Measurements from ENCODE around the gene SYNDIG1. TPM values are rescaled to one million over a fixed set of nuclear protein-coding genes. Genes with fewer than 3 reads are reported as not detected.

The SYNDIG1 gene
- total and polyA plus RNA-seq, 9 of the 15 experiments (the other 6 are each of a cell fraction or from before 2014, with no cell fraction given) = not detected

DNA sequence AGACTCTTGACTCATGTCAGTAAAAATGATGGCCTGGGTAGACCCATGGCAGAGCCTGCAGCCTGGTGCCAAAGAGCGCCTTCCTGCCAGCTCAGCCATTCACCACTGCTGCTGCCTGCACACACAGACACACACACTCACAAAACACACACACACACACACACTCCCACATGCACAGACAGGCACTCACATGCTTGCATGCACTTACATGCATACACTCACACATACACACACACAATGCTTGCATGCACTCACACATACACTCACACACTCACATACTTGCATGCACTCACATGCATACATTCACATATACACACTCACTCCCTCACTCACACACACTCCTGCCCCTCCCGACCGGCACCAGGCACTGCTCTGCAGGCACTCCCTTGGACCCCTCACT, 18.0 kb upstream of the SYNDIG1 start:
- Histone ChIP-seq H3K4me2 (ENCODE audit: insufficient read depth, low read length) (no peak overlapping the region), H2AFZ (ENCODE audit: low read depth, low read length) (no peak overlapping the region), H3K27ac (ENCODE audit: extremely low read depth, low read depth, low read length) (no peak overlapping the region), H3K9ac (ENCODE audit: insufficient read depth in 1 of 2, low read depth in 2 of 2, low read length in 2 of 2) (no peak overlapping the region), H3K4me3 (no peak overlapping the region), H3K27me3 (ENCODE audit: control insufficient read depth in 2 of 2, insufficient read depth in 2 of 2, low read length in 2 of 2) (no peaks in the 10 kb centered on the region), H3K36me3 (ENCODE audit: control insufficient read depth, insufficient read depth, low read length) (no peaks in the 10 kb centered on the region), H3K79me2 (ENCODE audit: control insufficient read depth, insufficient read depth, low read length) (no peaks in the 10 kb centered on the region), H3K4me1 (replicated peaks in 1 of 2; ENCODE audit: control insufficient read depth in 2 of 2, insufficient read depth in 2 of 2, low read length in 2 of 2) (no peaks in the 10 kb centered on the region), H3K9me1 (ENCODE audit: control insufficient read depth, insufficient read depth, low read length) (no peaks in the 10 kb centered on the region), H4K20me1 (replicated peaks; ENCODE audit: control insufficient read depth, insufficient read depth, low read length) (no peaks in the 10 kb centered on the region; the same call in 1 of the 2 replicates), H3K9me3 (replicated peaks; ENCODE audit: control insufficient read depth, insufficient read depth, low read depth, low read length) (no peaks in the 10 kb centered on the region)
- no peak for ATAC-seq
- intact Hi-C loops (cut with micrococcal nuclease) = no loop called here
- BruUV-seq (replicated peaks) = no TSS peak
- no peak for DNase-seq (ENCODE audit: extremely low read depth in 1 of 4, low spot score in 3 of 4)
- ChIA-PET CTCF (ENCODE audit: low intra/inter-chr PET ratio) (no interaction called here), POLR2A (no interaction called here)
- TF ChIP-seq BMI1 (IDR thresholded peaks at IDR 0.05; ENCODE audit: low read length) = no peak
- TF ChIP-seq GATAD2A (IDR thresholded peaks at IDR 0.05) = no peak
- FAIRE-seq = no peak
- in situ Hi-C loops (cut with MboI) = no loop called here
- 0% methylated on average over 3 of the region's 3 CpGs for WGBS (ENCODE audit: insufficient coverage, low coverage, missing lambda C conversion rate)

DNA sequence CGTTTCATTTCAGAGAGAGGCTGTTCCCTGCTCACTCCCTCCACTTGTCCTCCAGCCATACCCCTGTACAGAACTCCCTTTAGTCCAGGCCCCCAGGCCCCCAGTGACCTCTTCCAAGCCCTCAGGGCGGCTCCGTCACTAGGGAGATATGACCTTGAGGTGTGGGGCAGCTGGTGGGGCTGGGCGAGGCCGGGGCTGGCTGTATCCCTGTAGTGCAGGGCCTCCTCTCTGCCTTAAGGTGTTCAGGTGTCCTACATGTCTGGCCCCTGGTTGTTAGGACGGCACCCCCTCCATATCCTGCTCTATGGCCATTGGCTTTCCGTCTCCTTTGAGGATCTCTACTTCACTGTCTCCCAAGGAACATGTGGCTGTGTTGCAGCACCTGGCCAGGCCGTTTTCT, 17.4 kb upstream of the SYNDIG1 start:
- Histone ChIP-seq H3K36me3 (ENCODE audit: control insufficient read depth, insufficient read depth, low read length) (no peaks in the 10 kb centered on the region), H3K9ac (ENCODE audit: insufficient read depth in 1 of 2, low read depth in 2 of 2, low read length in 2 of 2) (no peak overlapping the region), H2AFZ (ENCODE audit: low read depth, low read length) (no peak overlapping the region), H3K4me3 (no peak overlapping the region), H4K20me1 (replicated peaks; ENCODE audit: control insufficient read depth, insufficient read depth, low read length) (no peaks in the 10 kb centered on the region; the same call in 1 of the 2 replicates), H3K9me3 (replicated peaks; ENCODE audit: control insufficient read depth, insufficient read depth, low read depth, low read length) (no peaks in the 10 kb centered on the region), H3K27me3 (ENCODE audit: control insufficient read depth in 2 of 2, insufficient read depth in 2 of 2, low read length in 2 of 2) (no peaks in the 10 kb centered on the region), H3K27ac (ENCODE audit: extremely low read depth, low read depth, low read length) (no peak overlapping the region), H3K9me1 (ENCODE audit: control insufficient read depth, insufficient read depth, low read length) (no peaks in the 10 kb centered on the region), H3K4me1 (replicated peaks in 1 of 2; ENCODE audit: control insufficient read depth in 2 of 2, insufficient read depth in 2 of 2, low read length in 2 of 2) (no peaks in the 10 kb centered on the region), H3K79me2 (ENCODE audit: control insufficient read depth, insufficient read depth, low read length) (no peaks in the 10 kb centered on the region), H3K4me2 (ENCODE audit: insufficient read depth, low read length) (no peak overlapping the region)
- WGBS (ENCODE audit: insufficient coverage, low coverage, missing lambda C conversion rate) = 2% methylated on average over 7 of the region's 8 CpGs
- intact Hi-C loops (cut with micrococcal nuclease) = no loop called here
- no TSS peak for BruUV-seq (replicated peaks)
- in situ Hi-C loops (cut with MboI) = no loop called here
- CTCF ChIA-PET (ENCODE audit: low intra/inter-chr PET ratio) = no interaction called here
- DNase-seq (ENCODE audit: extremely low read depth in 1 of 4, low spot score in 3 of 4) = no peak
- no peak for ATAC-seq
- no peak for FAIRE-seq
- POLR2A ChIA-PET = no interaction called here
- no peak for TF ChIP-seq PCBP2 (IDR thresholded peaks at IDR 0.05; ENCODE audit: low read depth, low read length, poor library complexity, severe bottlenecking)
- TF ChIP-seq MAZ (CRISPR knock-in tag; conservative IDR thresholded peaks at IDR 0.05 in 1 of 2, IDR thresholded peaks at IDR 0.05 in 1 of 2) = no peak
- TF ChIP-seq EWSR1 (IDR thresholded peaks at IDR 0.05; ENCODE audit: borderline replicate concordance, low read depth, partially characterized antibody) = no peak
- TF ChIP-seq, protein P1, sequence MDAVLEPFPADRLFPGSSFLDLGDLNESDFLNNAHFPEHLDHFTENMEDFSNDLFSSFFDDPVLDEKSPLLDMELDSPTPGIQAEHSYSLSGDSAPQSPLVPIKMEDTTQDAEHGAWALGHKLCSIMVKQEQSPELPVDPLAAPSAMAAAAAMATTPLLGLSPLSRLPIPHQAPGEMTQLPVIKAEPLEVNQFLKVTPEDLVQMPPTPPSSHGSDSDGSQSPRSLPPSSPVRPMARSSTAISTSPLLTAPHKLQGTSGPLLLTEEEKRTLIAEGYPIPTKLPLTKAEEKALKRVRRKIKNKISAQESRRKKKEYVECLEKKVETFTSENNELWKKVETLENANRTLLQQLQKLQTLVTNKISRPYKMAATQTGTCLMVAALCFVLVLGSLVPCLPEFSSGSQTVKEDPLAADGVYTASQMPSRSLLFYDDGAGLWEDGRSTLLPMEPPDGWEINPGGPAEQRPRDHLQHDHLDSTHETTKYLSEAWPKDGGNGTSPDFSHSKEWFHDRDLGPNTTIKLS (IDR thresholded peaks at IDR 0.05; ENCODE audit: borderline replicate concordance, low read depth) = no peak
- TF ChIP-seq PHB2 (IDR thresholded peaks at IDR 0.05; ENCODE audit: low read depth) = no peak
- TF ChIP-seq POLR2A (conservative IDR thresholded peaks at IDR 0.05) = no peak
- TF ChIP-seq PHF21A (IDR thresholded peaks at IDR 0.05; ENCODE audit: borderline replicate concordance, low read depth) = no peak
- TF ChIP-seq ZNF316 (IDR thresholded peaks at IDR 0.05) = no peak
- TF ChIP-seq, protein P2, sequence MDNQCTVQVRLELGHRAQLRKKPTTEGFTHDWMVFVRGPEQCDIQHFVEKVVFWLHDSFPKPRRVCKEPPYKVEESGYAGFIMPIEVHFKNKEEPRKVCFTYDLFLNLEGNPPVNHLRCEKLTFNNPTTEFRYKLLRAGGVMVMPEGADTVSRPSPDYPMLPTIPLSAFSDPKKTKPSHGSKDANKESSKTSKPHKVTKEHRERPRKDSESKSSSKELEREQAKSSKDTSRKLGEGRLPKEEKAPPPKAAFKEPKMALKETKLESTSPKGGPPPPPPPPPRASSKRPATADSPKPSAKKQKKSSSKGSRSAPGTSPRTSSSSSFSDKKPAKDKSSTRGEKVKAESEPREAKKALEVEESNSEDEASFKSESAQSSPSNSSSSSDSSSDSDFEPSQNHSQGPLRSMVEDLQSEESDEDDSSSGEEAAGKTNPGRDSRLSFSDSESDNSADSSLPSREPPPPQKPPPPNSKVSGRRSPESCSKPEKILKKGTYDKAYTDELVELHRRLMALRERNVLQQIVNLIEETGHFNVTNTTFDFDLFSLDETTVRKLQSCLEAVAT (IDR thresholded peaks at IDR 0.05) = no peak
- TF ChIP-seq DDX20 (tag; IDR thresholded peaks at IDR 0.05; ENCODE audit: low read depth) = no peak
- TF ChIP-seq E2F3 (CRISPR knock-in tag; IDR thresholded peaks at IDR 0.05) = no peak
- TF ChIP-seq TBL1XR1 (IDR thresholded peaks at IDR 0.05; ENCODE audit: low read length in 2 of 2) = no peak
